Neural cell (in vitro differentiated cells): ENCODE results near the gene EML4. TPM values are rescaled to one million over a fixed set of nuclear protein-coding genes. Genes with fewer than 3 reads are reported as not detected.

Source experiments
- H2AFZ ChIP-seq: fragments of 200-600, 300-800 bp; sonication (generic), shearing (Covaris generic); 2 replicates; pipeline ENCODE4 v1.6.0; 2014; ENCODE audit warnings: low read depth, mild to moderate bottlenecking, antibody characterized with exemption, low read length, moderate library complexity
- H3F3A ChIP-seq: fragments of 200-600 bp; shearing (Covaris generic); 2 replicates; pipeline ENCODE4 v1.6.1; 2016; ENCODE audit warnings: mild to moderate bottlenecking, moderate library complexity, mixed read lengths, antibody characterized with exemption, low read length; ENCODE audit not compliant: insufficient read depth, poor library complexity, severe bottlenecking
- H3K27ac ChIP-seq: fragments of 200-600, 300-800 bp; sonication (generic), shearing (Covaris generic); 2 replicates; pipeline ENCODE4 v1.5.1; 2014; ENCODE audit warnings: mild to moderate bottlenecking, low read length, moderate library complexity
- H3K27me3 ChIP-seq: fragments of 300-800, 200-600 bp; sonication (generic), shearing (Covaris generic); 2 replicates; pipeline ENCODE4 v1.6.0; 2014; ENCODE audit warnings: mild to moderate bottlenecking, low read depth, low read length, moderate library complexity; ENCODE audit not compliant: insufficient read depth
- H3K36me3 ChIP-seq: fragments of 300-800, 200-600 bp; sonication (generic), shearing (Covaris generic); 2 replicates; pipeline ENCODE4 v1.5.1; 2014; ENCODE audit warnings: mild to moderate bottlenecking, antibody characterized with exemption, low read length, moderate library complexity; ENCODE audit not compliant: insufficient read depth
- H3K4me2 ChIP-seq: fragments of 300-800, 200-600 bp; sonication (generic), shearing (Covaris generic); 2 replicates; pipeline ENCODE4 v1.6.0; 2014; ENCODE audit warnings: mild to moderate bottlenecking, low read length
- H3K4me3 ChIP-seq: fragments of 300-800, 200-600 bp; sonication (generic), shearing (Covaris generic); 2 replicates; pipeline ENCODE4 v1.5.1; 2014; ENCODE audit warnings: mild to moderate bottlenecking, low read length, moderate library complexity
- H3K79me2 ChIP-seq: fragments of 200-600 bp; shearing (Covaris generic); replicated peaks from 2 replicates; pipeline ENCODE4 v1.6.0; 2014; ENCODE audit warnings: mild to moderate bottlenecking, low read length, moderate library complexity; ENCODE audit not compliant: insufficient read depth
- H3K9ac ChIP-seq: fragments of 300-800, 200-600 bp; sonication (generic), shearing (Covaris generic); 2 replicates; pipeline ENCODE4 v1.6.1; 2016; ENCODE audit warnings: mild to moderate bottlenecking, low read length, mixed read lengths
- H3K9me2 ChIP-seq: fragments of 200-600 bp; shearing (Covaris generic); 2 replicates; pipeline ENCODE4 v1.6.1; 2016; ENCODE audit warnings: mild to moderate bottlenecking, low read length, mixed read lengths; ENCODE audit not compliant: insufficient read depth
- H3K9me3 ChIP-seq: fragments of 200-600, 300-800 bp; sonication (generic), shearing (Covaris generic); 2 replicates; pipeline ENCODE4 v1.6.1; 2016; ENCODE audit warnings: mild to moderate bottlenecking, mixed run types, low read length, moderate library complexity, mixed read lengths
- H4K20me1 ChIP-seq: fragments of 200-600 bp; shearing (Covaris generic); 2 replicates; pipeline ENCODE4 v1.6.1; 2016; ENCODE audit warnings: mild to moderate bottlenecking, mixed run types; ENCODE audit not compliant: insufficient read depth
- CTCF ChIP-seq: fragments of 450-650 bp; IDR thresholded peaks from 2 replicates; pipeline ENCODE4 v1.5.1; 2014; ENCODE audit warnings: antibody characterized with exemption, mild to moderate bottlenecking, moderate library complexity; ENCODE audit not compliant: poor library complexity, severe bottlenecking
- EP300 ChIP-seq: fragments of 450-650 bp; conservative IDR thresholded peaks from 2 replicates; pipeline ENCODE4 v1.6.1; 2014; ENCODE audit warnings: antibody characterized with exemption, mild to moderate bottlenecking, moderate library complexity; ENCODE audit not compliant: poor library complexity, severe bottlenecking
- EZH2 ChIP-seq: fragments of 200-600, 300-800 bp; shearing (Covaris generic), sonication (generic); IDR thresholded peaks from 2 replicates; pipeline ENCODE4 v1.6.1; 2014; ENCODE audit warnings: antibody characterized with exemption, low read length, borderline replicate concordance, mild to moderate bottlenecking; ENCODE audit not compliant: insufficient read depth, poor library complexity, severe bottlenecking
- MXI1 ChIP-seq: fragments of 450-650 bp; conservative IDR thresholded peaks from 2 replicates; pipeline ENCODE4 v1.6.1; 2014; ENCODE audit warnings: antibody characterized with exemption, mild to moderate bottlenecking; ENCODE audit not compliant: poor library complexity, severe bottlenecking
- POLR2AphosphoS5 ChIP-seq: IDR thresholded peaks from 2 replicates; pipeline ENCODE4 v1.6.1; 2012
- RAD21 ChIP-seq: fragments of 450-650 bp; conservative IDR thresholded peaks from 2 replicates; pipeline ENCODE4 v1.6.1; 2014; ENCODE audit warnings: antibody characterized with exemption, mild to moderate bottlenecking, moderate library complexity
- REST ChIP-seq: IDR thresholded peaks from 2 replicates; pipeline ENCODE4 v1.6.1; 2012; ENCODE audit warnings: borderline replicate concordance
- SMC3 ChIP-seq: fragments of 450-650 bp; conservative IDR thresholded peaks from 2 replicates; pipeline ENCODE4 v1.6.1; 2014; ENCODE audit warnings: antibody characterized with exemption, mild to moderate bottlenecking, moderate library complexity; ENCODE audit not compliant: poor library complexity
- TAF1 ChIP-seq: IDR thresholded peaks from 2 replicates; pipeline ENCODE4 v1.6.1; 2012; ENCODE audit warnings: low read depth
- polyA plus RNA-seq: library from polyadenylated mRNA; depleted of rRNA; stranded (reverse); fragments of >200 nt; gene quantifications from 2 replicates; pipeline ENCODE4 v1.2.3, GENCODE V29; 2014

EML4 gene
- polyA plus RNA-seq, 1 donor from 2014 or later, result 33.9 TPM

GRCh38 chr2:42332575-42332974 is 163.4 kb downstream of the EML4 start:
- no peak overlapping the region for H3K9ac ChIP-seq

GRCh38 chr2:42333579-42333978 is 164.4 kb downstream of the EML4 start:
- Histone ChIP-seq H3K27ac (no peak overlapping the region), H2AFZ (no peak overlapping the region), H3K9me2 (no peaks in the 10 kb centered on the region), H4K20me1 (no peaks in the 10 kb centered on the region), H3K27me3 (no peaks in the 10 kb centered on the region), H3K4me3 (no peak overlapping the region), H3F3A (no peaks in the 10 kb centered on the region), H3K36me3 (no peaks in the 10 kb centered on the region), H3K79me2 (no peaks in the 10 kb centered on the region), H3K9me3 (no peaks in the 10 kb centered on the region), H3K4me2 (no peak overlapping the region), H3K9ac (no peak overlapping the region)
- TF ChIP-seq REST (no peak), CTCF (no peak), TAF1 (no peak), MXI1 (no peak), EP300 (no peak), RAD21 (no peak), SMC3 (no peak), EZH2 (no peak), POLR2AphosphoS5 (no peak)

More at GRCh38 chr2:42332575-42332974, 163.4 kb downstream of the EML4 start:
- Histone ChIP-seq H3K9me2 (no peaks in the 10 kb centered on the region), H2AFZ (no peak overlapping the region), H3K27ac (no peak overlapping the region), H3K4me3 (no peak overlapping the region), H4K20me1 (no peaks in the 10 kb centered on the region), H3K79me2 (no peaks in the 10 kb centered on the region), H3F3A (no peaks in the 10 kb centered on the region), H3K36me3 (no peaks in the 10 kb centered on the region), H3K9me3 (no peaks in the 10 kb centered on the region), H3K27me3 (no peaks in the 10 kb centered on the region), H3K4me2 (no peak overlapping the region)
- TF ChIP-seq SMC3, result no peak
- TF ChIP-seq EP300, result no peak
- TF ChIP-seq RAD21, result no peak
- TF ChIP-seq TAF1, result no peak
- no peak for TF ChIP-seq REST
- TF ChIP-seq MXI1, result no peak
